HG02981 (cell line): ENCODE results near the gene SPNS2.

Experiments used
- ATAC-seq: cut with Tn5 transposase; IDR thresholded peaks from one replicate; pipeline ENCODE4 v1.9.1; 2021; ENCODE audit warnings: mild to moderate bottlenecking, moderate library complexity; ENCODE audit not compliant: unreplicated experiment

SPNS2 gene

DNA sequence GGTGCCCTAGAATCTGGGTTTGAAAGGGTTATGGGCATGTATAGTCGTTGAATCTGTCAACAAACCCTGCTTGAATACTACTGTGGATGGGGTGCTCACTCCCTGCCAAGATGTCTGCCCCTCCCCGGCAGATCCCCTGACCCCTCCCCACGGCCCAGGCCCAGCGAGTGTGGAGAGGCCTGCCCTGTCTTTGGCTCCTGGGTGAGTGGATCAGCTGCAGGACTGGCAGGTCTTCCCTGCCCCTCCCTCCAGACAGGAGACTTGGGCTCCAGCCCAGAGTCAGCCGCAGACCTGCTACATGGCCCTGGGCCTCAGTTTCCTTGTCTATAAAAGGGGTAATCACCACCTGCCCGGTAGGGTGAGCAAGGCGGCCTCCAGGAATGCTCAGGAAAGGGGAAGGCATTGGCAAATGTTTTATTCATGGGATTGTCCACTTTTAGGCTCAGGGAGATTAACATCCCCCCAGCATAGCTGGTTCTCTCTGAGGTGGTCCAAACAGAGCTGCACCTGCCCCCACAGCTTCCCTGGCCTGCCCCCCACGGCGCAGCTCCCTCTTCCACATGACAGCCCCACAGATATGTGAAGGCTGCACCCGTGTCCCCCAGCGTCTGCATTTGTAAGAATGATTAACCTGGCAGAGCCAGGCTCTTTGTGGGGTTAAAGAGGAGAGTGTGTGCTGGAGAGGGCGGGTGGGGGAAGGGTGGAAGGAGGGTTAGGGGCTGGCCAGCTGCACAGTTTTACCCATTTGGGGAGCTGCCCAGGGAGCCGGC, 18.5 kb upstream of the SPNS2 start:
- ATAC-seq: no peak

DNA sequence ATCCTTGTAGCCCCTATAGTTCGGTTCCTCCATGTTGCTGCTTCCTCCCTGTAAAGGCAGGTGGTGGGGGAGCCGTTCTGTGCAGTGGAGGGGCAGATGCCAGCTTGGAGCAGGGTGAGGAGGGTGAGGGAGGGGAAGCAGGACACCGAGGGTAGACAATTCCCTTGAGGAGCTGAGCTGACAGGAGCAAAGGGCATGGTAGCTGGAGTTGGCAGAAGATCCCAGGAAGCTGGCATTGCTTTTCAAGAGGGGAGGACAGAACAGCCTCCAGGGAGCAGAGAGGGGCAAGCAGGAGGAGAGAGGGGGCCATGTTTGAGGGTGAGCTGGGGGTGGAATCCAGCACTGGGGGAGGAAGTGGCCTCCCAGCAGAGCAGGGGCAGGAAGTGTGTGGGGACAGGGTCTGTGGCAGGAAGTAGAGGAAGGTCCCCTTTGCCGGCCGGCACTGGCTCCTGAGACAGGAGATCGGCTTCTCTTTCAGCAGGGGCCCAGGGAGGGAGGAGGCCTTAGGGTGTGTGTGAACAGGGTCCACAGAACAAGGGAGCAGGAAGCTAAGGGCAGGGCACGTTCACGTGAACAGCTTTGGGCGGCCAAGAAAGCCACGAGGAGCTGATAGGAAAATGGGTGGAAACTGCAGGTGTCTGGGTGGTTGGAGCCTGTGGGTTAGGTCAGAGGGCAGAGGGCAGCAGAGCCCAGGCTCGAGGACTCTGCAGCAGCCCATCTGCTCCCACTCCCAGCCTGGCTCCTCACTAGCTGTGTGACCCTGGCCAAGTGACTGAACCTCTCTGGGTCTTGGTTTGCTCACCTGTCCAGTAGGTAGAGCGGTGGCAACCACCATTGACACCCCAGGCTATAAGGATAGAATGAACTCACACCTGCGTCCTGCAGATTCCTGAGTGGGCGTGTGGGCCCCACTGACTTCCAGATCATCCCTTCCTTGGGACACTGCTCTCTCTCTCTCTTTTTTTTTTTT, 17.5 kb upstream of the SPNS2 start:
- no peak for ATAC-seq

DNA sequence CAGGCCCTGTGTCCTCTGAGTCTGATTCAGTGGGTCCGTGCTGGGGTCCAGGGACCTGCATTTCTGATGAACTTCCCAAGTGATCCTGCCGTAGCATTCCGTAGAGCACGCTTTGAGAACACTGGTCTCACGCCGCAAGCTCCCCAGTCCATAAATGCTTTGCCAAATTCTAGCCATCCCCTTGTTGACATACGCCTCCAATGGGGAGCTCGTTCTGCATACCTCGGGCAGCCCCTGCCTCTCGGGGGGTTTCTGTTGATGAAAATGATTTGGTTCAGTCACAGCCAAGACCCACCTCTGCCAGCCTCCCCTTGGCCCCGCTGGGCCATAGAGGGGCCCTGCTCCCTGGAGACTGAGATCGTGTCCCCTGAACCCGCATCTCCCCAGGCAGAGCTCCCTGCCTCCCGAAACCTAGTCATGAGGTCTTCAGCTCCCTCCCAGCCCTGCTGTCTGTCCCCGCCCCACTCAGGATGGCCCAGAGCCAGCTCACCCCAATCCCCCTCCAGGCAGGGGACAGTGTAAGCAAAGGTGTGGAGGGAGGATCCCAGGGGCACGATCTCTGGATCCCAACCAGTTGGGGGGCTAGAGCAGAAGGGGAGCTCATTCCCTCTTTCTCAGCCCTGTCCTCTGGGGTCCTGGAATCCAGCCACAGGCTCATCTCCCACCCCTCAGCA, 16.2 kb upstream of the SPNS2 start:
- no peak for ATAC-seq

DNA sequence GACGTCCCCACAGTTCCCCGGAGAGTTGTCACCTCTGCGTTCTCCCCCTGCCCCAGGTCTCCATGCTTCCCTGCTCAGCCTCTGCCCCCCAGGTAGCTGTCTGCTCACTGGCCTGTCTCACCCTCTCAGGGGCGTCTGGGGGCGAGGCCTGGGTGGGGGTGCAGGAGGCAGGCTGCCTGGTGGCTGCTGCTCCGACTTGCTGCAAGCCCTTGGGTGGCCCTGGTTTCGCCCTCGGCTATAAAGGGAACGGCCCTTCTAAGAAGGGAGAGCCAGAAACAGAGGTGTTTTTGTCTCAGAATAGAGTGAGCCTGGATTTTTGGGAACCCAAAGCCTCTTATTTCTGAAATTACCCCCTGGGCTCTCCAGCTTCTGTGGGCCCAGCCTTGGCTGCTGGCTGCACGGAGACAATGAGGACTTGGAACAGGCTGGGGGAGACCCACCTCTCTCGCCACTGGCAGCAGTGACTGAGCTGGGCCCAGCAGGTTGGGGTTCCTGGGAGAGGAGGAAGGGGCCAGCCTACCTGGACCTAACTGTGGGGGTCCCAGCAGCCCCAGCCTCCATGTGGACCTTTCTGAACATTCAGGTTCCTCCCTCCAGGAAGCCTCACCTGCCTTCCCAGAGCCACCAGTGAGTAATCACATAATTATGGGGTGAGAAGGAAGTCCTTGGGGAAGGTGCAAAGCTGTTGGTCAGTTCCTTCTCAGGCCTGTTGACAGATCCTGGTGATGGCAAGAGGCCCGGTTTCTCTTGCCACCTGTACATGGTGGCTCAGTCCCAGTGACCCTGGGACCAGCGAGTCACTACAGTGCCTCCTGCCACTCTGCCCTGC, 15.5 kb upstream of the SPNS2 start:
- ATAC-seq: no peak

DNA sequence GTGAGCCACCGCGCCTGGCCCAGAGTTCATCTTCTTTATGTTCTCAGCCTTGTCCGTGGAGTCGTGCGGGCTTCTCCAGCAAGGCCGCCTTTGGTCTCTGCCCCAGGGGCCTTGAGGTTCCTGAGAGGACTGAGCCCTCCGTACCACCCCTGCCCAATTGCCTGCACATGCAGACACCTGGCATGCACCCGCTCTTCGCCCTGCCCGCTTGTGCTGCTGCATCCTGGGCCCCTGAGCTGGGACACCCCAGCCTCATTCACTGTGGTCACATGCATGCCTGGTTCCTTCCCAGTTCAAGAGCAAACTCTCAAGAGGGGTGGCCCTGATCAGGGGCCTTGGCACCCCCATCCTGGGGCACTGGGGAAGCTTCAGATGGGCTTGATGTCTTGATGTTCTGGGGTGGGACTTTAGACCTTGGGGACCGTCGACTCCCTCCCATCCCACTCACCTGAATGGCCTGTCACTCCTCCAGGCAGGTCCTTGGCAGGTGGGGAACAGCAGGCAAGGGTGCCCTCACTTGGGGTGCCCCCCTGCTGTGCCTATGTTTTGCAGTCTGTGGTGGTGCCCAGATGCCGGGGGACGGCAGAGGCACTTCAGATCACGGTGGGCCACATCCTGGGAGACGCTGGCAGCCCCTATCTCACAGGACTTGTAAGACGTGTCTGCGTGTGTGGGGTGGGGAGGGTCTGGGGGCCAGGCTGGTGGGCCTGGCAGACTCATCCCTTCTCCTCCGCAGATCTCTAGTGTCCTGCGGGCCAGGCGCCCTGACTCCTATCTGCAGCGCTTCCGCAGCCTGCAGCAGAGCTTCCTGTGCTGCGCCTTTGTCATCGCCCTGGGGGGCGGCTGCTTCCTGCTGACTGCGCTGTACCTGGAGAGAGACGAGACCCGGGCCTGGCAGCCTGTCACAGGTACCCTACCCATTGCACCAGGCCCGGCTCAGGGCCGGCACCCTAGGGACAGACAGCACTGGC, 12.7 kb upstream of the SPNS2 start:
- ATAC-seq: no peak

DNA sequence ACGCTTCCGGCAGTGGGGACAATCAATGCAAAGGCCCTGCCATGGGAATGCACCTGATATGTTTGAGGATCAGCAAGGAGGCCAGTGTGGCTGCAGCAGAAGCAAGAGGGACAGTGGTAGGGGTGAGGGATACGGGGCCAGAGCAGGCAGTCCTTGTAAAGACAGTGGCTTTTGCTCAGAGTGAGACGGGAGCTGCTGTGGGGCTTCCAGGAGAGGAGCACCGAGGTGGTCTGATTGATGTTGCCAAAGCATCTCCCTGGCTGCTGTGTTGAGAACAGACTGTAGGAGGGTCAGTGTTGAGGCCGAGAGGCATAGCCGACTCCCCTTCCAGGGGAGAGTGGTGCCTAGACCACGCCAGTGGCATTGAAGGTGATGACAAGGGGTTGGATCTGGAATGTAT, 11.4 kb upstream of the SPNS2 start:
- no peak for ATAC-seq

DNA sequence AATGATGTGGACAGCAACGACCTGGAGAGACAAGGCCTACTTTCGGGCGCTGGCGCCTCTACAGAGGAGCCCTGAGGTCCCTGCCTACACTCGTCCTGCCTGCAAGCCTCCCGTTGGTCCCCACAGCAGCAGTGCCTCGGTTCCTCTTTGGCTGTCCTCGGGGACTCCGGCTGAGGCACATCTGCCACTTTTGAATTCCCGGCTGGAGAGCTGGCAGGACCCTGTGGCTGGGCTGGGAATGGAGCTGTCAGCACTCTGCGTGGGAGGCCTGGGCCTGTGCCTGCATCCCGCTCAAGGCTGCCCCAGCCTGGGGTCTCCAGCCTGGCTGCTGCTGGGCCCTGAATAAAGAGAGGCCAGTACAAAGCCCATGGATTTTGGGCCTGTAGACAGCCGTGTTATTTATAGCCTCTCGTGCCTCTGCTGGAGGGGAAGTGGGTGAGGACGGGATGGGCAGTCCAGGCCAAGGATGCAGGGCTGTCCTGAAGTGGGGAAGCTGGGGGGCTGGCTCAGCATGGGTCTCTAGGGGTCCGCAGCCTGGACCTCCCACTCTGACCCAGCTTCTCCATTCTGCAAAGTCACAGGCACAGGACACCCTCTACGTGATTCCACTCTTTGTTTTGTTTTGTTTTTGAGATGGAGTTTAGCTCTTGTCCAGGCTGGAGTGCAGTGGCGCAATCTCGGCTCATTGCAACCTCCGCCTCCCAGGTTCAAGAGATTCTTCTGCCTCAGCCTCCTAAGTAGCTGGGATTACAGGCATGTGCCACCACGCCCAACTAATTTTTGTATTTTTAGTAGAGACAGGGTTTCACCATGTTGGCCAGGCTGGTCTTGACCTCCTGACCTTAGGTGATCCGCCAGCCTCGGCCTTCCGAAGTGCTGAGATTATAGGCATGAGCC, 10.6 kb upstream of the SPNS2 start:
- ATAC-seq: no peak

DNA sequence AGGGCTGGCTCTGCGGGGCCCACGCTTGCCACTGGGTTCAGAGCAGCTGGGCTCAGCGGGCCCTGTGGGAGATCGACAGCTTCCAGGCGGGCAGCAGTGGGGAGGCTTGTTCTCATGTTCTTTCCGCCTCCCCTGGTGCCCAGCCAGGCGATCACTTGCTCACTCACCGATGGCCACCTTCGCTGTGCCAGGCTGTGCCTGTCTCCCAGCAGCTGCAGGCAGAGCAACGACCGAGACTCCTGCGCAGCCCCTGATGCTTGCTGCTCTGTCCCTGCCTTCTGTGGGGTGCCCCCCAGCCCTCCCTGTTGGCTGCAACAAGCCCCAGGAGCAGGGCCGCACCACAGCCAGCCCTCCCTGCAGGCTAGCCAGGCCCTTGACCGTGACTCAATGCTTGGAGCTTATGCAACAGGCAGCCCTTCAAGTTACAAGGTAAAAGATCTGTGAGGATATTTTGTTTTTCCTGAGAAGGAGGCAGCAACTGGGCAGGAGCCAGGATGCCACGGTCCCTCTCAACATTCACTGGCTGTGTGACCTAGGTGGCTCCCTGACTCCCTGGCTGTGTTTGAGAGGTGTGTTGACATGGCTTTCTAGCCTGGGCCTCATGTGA, 9.6 kb upstream of the SPNS2 start:
- no peak for ATAC-seq

DNA sequence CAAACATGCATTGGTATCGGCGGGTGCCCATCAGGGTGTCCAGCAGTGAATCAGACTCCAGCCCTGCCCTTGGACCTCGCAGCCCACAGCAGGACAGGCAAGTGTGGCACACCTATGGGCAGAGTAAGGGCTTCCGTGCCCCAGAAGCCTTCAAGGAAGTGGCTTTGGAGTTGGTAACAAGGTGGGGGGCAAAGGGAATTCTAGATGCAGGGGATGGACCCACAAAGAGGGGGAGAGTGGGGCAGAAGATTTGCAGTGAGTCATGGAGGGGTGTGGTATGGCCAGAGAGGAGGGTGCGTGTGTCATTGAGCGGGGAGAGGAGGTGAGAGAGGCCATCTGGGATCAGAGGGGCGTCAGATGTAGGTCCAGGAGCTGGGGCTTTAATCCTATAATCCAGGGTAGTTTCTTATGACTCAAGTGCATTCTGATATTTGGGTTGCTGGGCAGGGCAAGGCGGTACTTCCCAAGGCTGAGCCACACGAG, 8.5 kb upstream of the SPNS2 start:
- no peak for ATAC-seq

DNA sequence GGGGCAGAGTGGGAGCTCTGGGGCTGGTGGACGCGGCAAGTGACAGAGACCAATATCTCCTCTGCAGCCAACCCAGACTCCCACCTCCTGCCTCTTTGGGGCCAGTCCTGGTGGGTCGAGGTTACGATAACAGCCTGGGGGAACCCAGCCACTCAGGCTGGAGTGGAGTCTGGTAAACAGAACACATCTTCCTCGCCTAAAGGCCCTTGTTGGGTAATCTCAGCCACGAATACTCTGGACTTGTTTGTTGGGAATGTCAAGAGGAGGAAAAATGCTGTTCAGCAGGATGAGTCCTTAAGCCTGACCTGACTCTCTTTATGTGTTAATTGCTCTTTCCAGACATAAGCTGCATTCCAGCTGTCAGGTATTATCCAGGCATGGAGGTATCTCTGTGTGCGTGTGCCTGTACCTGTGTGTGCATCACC, 8.0 kb upstream of the SPNS2 start:
- ATAC-seq: no peak

DNA sequence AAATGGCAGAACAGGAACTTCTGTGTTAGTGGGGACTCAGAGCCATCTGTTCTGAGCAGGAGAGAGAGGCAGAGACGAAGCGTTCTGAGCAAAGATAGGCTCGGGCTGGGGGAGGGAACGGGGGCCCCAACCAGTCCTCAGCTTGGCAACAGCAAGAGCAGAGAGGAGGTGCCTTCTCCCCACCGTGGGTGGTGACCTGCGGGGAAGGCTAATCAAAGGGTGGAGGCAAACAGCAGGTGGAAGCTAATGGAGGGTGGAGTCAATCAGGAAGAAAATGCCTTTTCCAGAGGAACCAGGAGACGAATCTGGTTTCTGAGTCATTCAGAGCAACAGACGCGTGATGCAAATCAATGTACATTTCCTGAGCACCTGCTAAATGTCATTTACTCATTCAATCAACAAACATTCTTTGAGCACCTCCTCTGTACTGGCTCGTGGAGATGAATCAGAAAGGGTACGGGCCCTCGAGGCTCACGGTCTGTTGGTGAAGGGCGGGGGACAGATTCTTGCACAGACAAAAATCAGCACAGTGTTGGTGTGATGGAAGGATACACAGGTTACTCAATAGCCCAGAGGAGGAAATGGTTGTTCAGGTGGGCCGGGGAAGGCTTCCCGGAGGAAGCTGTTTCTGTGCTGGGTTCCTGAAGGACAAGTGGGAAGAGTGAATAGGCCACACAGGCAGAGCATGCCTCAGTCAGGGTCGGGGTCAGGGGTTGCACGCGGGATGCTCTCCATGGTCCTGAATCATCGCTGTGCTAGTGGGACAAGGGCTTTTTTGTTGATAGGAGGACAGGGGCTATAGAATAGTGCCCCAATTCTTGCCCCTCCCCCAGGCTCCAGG, 5.7 kb upstream of the SPNS2 start:
- ATAC-seq: no peak

DNA sequence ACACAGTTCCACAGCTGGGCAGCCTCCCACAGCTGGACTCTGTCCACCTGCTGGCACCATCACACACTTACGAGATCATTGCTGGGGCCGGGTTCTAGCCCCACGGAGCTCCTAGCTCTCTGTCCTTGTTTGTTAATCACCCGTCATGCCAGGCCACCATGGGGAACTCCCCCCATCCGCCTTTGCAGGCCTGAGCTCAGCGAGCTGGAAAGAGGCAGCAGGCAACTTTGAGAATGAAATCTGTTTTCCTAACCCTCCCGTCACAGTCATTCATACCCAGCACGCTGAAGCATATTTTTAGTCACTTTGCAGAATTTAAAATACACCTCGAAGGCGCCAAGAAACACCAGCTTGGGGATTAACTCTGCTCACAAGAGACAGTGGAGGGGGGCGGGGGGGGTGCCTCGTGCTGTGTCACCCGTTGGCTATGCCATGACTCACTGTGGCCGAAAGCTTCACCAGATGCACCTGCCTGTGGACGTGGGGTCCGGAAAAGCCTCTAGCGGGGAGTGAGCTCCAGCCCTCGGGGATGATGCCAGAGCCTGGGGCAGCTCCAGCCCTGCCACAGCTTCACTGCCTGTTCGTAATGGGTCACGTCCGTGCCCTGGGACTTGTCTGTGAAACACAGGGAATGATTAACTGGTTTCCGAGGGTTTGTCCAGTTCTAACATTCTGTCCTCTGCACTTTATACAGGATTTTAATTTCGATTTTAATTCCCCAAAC, 1.4 kb upstream of the SPNS2 start:
- no peak for ATAC-seq

DNA sequence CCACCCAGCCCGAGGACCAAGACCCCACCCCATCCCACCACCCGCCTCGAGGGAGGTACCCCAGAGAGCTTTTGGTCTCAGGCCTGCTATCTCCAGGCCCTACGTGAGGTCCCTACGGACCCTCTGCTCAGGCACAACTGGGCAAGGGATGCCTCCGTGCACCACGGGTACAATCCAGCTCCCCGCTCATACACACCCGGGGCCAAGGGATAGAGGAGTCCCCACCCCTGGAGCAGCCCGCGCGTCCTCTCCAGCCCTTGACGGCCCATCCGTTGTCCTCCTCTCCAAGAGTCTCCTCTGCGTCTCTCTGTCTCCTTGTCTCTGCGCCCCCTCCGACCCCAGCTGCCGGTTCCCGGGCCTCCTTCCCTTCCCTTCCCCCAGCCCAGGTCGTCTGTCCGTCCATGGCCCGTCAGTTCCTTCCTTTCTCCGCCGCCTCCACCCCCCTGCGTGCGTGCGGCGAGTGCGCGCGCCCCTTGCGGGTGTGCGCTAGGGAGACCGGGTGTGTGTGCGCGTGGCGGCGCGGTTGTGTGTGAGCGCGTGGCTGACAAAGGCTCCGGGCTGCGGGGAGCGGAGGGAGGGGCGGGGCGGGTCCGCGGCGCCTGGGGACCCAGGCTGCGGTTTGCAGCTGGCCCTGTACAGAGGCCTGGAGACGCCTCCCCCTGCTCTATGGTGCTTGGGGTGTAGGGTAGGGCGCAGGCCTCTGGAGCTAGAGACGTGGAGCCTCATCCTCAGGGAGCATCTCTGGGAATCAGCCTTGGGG, 930 bp downstream of the SPNS2 start:
- ATAC-seq: no peak

DNA sequence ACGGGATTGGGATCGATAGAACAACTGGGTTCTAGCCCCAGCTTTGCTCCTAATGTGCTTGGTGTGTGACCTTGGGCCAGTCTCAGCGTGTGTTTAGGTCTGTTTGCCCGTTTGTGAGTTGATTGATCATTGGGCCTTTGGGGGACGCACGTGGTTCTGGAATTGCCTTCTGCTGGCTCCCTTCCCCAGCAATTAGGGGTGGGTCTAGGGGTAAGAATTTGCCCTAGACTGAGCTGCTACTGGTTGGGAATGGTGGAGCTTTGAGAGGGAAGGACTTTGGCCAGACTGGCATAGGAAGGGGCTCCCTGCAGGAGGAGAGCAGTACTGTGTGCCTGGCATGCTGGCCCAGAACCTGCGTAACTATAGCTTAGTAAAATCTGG, 1.5 kb downstream of the SPNS2 start:
- no peak for ATAC-seq

DNA sequence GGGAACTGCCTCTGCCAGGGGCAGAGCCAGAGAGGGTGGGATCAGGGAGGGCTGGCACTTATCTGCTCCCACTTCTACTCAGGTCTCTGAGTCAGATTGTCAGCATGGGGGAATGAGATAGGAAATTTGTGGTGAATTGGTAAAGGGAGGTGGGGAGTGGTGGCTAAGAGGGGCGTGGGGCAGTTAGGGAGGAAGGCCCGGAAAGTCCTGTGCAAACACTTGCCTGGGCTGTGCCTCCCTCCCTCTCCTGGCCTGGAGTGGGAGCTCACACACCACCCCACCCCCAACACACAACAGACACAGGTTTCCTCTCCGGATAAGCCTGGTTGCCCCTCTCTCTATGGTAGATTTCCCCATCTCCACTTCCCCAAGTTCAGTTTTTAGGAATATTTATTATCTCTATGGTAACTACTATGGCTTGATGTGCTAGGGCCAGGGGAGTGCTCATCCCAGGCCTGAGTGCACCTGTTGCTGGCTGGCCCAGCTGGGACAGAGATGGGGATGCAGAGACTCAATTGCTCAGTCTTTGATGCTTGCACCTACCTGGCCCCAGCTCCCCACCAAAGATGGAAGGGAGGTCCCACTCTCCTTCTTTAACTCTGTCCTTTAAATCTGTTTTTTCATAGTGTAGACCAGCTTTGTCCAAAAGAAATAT, 2.7 kb downstream of the SPNS2 start:
- no peak for ATAC-seq
